Small intestine (tissue), 7 donors: Measurements from ENCODE around the gene PRSS2. TPM values are rescaled to one million over a fixed set of nuclear protein-coding genes. Genes with fewer than 3 reads are reported as not detected.

Experiments
- DNase-seq, 2 donors: peaks; one replicate each; pipeline versions ENCODE4 v3.0.0 to v3.0.0-alpha.2; 2013
- FAIRE-seq: peaks from 2 replicates; lab custom pipeline; 2012; peaks lifted over from hg19 to GRCh38; lab: Jason Lieb, UNC
- H3K27ac ChIP-seq, 3 donors: one replicate each; pipeline ENCODE4 v1.5.1; 2013; ENCODE audit warnings: low read length in 2 of 3, mild to moderate bottlenecking in 2 of 3, control low read depth in 1 of 3, inconsistent platforms in 1 of 3, low read depth in 1 of 3, moderate library complexity in 1 of 3
- H3K27me3 ChIP-seq, 3 donors: one replicate each; pipeline ENCODE4 v1.6.1; 2013; ENCODE audit warnings: low read length in 3 of 3, inconsistent platforms in 1 of 3; ENCODE audit not compliant: control insufficient read depth in 3 of 3, insufficient read depth in 3 of 3
- H3K36me3 ChIP-seq, 3 donors: one replicate each; pipeline ENCODE4 v1.6.1; 2013; ENCODE audit warnings: low read length in 3 of 3, inconsistent platforms in 1 of 3, low read depth in 1 of 3, mild to moderate bottlenecking in 1 of 3, moderate library complexity in 1 of 3; ENCODE audit not compliant: control insufficient read depth in 3 of 3, insufficient read depth in 2 of 3
- H3K4me1 ChIP-seq, 3 donors: one replicate each; pipeline ENCODE4 v1.6.1; 2013; ENCODE audit warnings: low read length in 2 of 3, inconsistent platforms in 1 of 3, low read depth in 1 of 3, mild to moderate bottlenecking in 1 of 3, moderate library complexity in 1 of 3; ENCODE audit not compliant: control insufficient read depth in 3 of 3, insufficient read depth in 2 of 3
- H3K4me3 ChIP-seq, 3 donors: one replicate each; pipeline ENCODE4 v1.5.1; 2013; ENCODE audit warnings: low read length in 3 of 3, control low read depth in 1 of 3, inconsistent platforms in 1 of 3, low read depth in 1 of 3, mild to moderate bottlenecking in 1 of 3, moderate library complexity in 1 of 3
- H3K9me3 ChIP-seq, 2 donors: one replicate each; pipeline ENCODE4 v1.6.1; 2013; ENCODE audit warnings: low read depth in 1 of 2, low read length in 1 of 2; ENCODE audit not compliant: control insufficient read depth in 2 of 2, insufficient read depth in 1 of 2
- WGBS, 3 donors: extraction: QIAGEN DNeasy Blood & Tissue Kit; methylation state at CpG; one replicate each; pipeline ENCODE4 v1.1.7; 2013; 5-methylcytosine and 5-hydroxymethylcytosine counted together
- polyA plus RNA-seq, 4 donors: library from polyadenylated mRNA; stranded (reverse) in 3 of 4; unstranded in 1 of 4; fragments of 200-250 nt in 3 of 4; fragments of 120-200 nt in 1 of 4; gene quantifications; one replicate each; pipeline versions ENCODE4 v1.2.1 to v1.2.3, GENCODE V29; 2013
- donor health status: healthy with polysubstance abuse.
- donor health status: control.
- donor health status: control.
- donor health status: Bipolar disorder and iron deficiency.
- donor health status: healthy.

The PRSS2 gene
- polyA plus RNA-seq, 4 donors, result 0.80 to 814 (median 123) TPM

- Histone ChIP-seq H3K27ac (peak overlapping the region in 2 of 3 donors; percentile 75 to 97), H3K9me3 (no peaks in the 10 kb centered on the region), H3K4me1 (peaks cover 0 to 4% (median 0%) of the 10 kb centered on the region in 3 donors), H3K27me3 (peaks cover 0 to 78% (median 13%) of the 10 kb centered on the region in 3 donors), H3K36me3 (no peaks in the 10 kb centered on the region), H3K4me3 (peak overlapping the region; percentile 23 to 64 (median 46))
- FAIRE-seq, result no peak
- DNase-seq, result peak in 1 of 2 donors; percentile 25
- 3 to 4% (median 3%) methylated on average over 32 to 33 of the region's 33 CpGs for WGBS, 3 donors
Measured at GRCh38 chr7:142797391-142798377, 26.9 kb downstream of the PRSS2 start.

- Histone ChIP-seq H3K36me3 (no peaks in the 10 kb centered on the region), H3K9me3 (no peaks in the 10 kb centered on the region), H3K4me3 (peak overlapping the region in 2 of 3 donors; percentile 46 to 64), H3K27me3 (peaks cover 0 to 78% (median 10%) of the 10 kb centered on the region in 3 donors), H3K27ac (peak overlapping the region in 2 of 3 donors; percentile 75 to 97), H3K4me1 (peaks cover 0 to 4% (median 0%) of the 10 kb centered on the region in 3 donors)
- 65 to 68% (median 66%) methylated on average over 11 of the region's 11 CpGs for WGBS, 3 donors
- FAIRE-seq, result no peak
- DNase-seq, result no peak
Measured at GRCh38 chr7:142798451-142799436, 28.0 kb downstream of the PRSS2 start.

DNA sequence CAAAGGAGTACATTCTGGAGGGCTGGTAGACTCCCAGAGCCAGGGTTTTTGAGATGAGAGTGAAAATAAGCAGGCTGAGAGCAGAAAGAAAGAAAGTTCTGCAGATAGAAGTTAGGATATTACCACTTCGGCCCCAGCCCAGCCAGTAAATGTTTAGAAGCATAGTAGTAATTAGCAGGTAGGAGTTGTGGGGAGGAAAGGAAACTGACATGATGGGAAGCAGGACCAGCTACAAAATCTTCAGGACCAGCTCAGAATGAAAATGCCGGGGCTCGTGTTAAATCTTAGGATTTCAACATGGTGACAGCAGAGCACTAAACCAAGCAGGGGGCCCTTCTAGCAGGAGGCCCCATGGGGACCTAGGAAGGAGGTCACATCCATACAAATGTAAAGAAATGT is 28.7 kb downstream of the PRSS2 start:
- Histone ChIP-seq H3K4me1 (peaks cover 0 to 4% (median 0%) of the 10 kb centered on the region in 3 donors), H3K36me3 (no peaks in the 10 kb centered on the region), H3K27me3 (peaks cover 0 to 74% (median 9%) of the 10 kb centered on the region in 3 donors), H3K9me3 (no peaks in the 10 kb centered on the region), H3K4me3 (peak overlapping the region in 1 of 3 donors; percentile 46), H3K27ac (peak overlapping the region in 2 of 3 donors; percentile 75 to 97)
- FAIRE-seq (no peak), DNase-seq (no peak)
- 60 to 79% (median 70%) methylated on average over 3 of the region's 3 CpGs for WGBS, 3 donors

- peaks cover 0 to 71% (median 8%) of the 10 kb centered on the region in 3 donors for H3K27me3 ChIP-seq
- H3K36me3 ChIP-seq, result no peaks in the 10 kb centered on the region
- FAIRE-seq, result no peak
- H3K9me3 ChIP-seq, result no peaks in the 10 kb centered on the region
- H3K27ac ChIP-seq, result peak overlapping the region in 1 of 3 donors; percentile 82
- peaks cover 0 to 4% (median 0%) of the 10 kb centered on the region in 3 donors for H3K4me1 ChIP-seq
- peak in 1 of 2 donors; percentile 31 for DNase-seq
- 68 to 89% (median 88%) methylated on average over 1 of the region's 1 CpG for WGBS, 3 donors
- H3K4me3 ChIP-seq, result no peak overlapping the region
Measured at GRCh38 chr7:142800088-142800487, 29.3 kb downstream of the PRSS2 start.

- Histone ChIP-seq H3K4me3 (no peak overlapping the region), H3K4me1 (peaks cover 0 to 4% (median 0%) of the 10 kb centered on the region in 3 donors), H3K27me3 (peaks cover 0 to 64% (median 8%) of the 10 kb centered on the region in 3 donors), H3K27ac (peak overlapping the region in 2 of 3 donors; percentile 2 to 82), H3K9me3 (no peaks in the 10 kb centered on the region), H3K36me3 (no peaks in the 10 kb centered on the region)
- 62 to 88% (median 78%) methylated on average over 6 to 7 of the region's 7 CpGs for WGBS, 3 donors
- DNase-seq (no peak), FAIRE-seq (no peak)
Measured at GRCh38 chr7:142800699-142801260, 30.0 kb downstream of the PRSS2 start.

DNA sequence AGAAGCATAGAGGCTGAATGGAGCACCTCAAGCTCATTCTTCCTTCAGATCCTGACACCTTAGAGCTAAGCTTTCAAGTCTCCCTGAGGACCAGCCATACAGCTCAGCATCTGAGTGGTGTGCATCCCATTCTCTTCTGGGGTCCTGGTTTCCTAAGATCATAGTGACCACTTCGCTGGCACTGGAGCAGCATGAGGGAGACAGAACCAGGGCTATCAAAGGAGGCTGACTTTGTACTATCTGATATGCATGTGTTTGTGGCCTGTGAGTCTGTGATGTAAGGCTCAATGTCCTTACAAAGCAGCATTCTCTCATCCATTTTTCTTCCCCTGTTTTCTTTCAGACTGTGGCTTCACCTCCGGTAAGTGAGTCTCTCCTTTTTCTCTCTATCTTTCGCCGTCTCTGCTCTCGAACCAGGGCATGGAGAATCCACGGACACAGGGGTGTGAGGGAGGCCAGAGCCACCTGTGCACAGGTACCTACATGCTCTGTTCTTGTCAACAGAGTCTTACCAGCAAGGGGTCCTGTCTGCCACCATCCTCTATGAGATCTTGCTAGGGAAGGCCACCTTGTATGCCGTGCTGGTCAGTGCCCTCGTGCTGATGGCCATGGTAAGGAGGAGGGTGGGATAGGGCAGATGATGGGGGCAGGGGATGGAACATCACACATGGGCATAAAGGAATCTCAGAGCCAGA is 31.0 kb downstream of the PRSS2 start:
- Histone ChIP-seq H3K4me1 (peaks cover 0 to 4% (median 0%) of the 10 kb centered on the region in 3 donors), H3K9me3 (no peaks in the 10 kb centered on the region), H3K27ac (peak overlapping the region in 2 of 3 donors; percentile 15 to 51), H3K4me3 (no peak overlapping the region), H3K36me3 (no peaks in the 10 kb centered on the region), H3K27me3 (peaks cover 0 to 56% (median 8%) of the 10 kb centered on the region in 3 donors)
- DNase-seq, result no peak
- FAIRE-seq, result no peak
- WGBS, 3 donors, result 74 to 85% (median 85%) methylated on average over 8 of the region's 8 CpGs

- Histone ChIP-seq H3K4me1 (peaks cover 0 to 2% (median 0%) of the 10 kb centered on the region in 3 donors), H3K27ac (peak overlapping the region in 1 of 3 donors; percentile 51), H3K36me3 (no peaks in the 10 kb centered on the region), H3K27me3 (peaks cover 0 to 56% (median 8%) of the 10 kb centered on the region in 3 donors), H3K9me3 (no peaks in the 10 kb centered on the region), H3K4me3 (no peak overlapping the region)
- DNase-seq (no peak), FAIRE-seq (no peak)
- 76 to 82% (median 79%) methylated on average over 3 of the region's 3 CpGs for WGBS, 3 donors
Measured at GRCh38 chr7:142802301-142802700, 31.5 kb downstream of the PRSS2 start.
